ENCODE data around the gene MCEMP1. TPM values are rescaled to one million over a fixed set of nuclear protein-coding genes. Genes with fewer than 3 reads are reported as not detected.

Gene MCEMP1
- total RNA-seq, 4 donors from 2014 or later, result not detected

DNA sequence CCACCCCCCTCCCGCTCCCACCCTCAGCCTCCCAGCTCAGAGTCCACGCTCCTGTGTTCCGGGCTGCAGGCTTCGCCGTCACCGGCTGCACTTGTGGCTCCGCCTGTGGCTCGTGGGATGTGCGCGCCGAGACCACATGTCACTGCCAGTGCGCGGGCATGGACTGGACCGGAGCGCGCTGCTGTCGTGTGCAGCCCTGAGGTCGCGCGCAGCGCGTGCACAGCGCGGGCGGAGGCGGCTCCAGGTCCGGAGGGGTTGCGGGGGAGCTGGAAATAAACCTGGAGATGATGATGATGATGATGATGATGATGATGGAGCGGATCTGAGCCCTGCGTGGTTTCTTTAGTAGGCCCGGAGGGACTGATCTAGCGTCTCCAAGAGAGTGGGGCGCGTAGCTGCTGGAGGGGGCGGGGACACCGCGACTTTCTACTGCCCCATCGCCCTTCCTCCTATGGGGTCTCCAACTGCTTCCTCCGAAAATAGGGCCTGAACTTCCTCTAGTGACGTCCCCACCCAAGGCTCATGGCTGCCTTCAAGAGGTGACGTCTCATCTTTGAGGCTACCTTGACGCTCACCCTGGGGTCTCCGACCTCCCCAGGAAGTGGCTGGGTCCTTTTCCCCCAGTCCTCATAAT, 6.6 kb upstream of the MCEMP1 start:
- TF ChIP-seq, protein P1, sequence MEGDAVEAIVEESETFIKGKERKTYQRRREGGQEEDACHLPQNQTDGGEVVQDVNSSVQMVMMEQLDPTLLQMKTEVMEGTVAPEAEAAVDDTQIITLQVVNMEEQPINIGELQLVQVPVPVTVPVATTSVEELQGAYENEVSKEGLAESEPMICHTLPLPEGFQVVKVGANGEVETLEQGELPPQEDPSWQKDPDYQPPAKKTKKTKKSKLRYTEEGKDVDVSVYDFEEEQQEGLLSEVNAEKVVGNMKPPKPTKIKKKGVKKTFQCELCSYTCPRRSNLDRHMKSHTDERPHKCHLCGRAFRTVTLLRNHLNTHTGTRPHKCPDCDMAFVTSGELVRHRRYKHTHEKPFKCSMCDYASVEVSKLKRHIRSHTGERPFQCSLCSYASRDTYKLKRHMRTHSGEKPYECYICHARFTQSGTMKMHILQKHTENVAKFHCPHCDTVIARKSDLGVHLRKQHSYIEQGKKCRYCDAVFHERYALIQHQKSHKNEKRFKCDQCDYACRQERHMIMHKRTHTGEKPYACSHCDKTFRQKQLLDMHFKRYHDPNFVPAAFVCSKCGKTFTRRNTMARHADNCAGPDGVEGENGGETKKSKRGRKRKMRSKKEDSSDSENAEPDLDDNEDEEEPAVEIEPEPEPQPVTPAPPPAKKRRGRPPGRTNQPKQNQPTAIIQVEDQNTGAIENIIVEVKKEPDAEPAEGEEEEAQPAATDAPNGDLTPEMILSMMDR (IDR thresholded peaks at IDR 0.05), result no peak
- no peak for TF ChIP-seq POLR2A (IDR thresholded peaks at IDR 0.05)
- intact Hi-C loops (cut with DNase I; ENCODE audit: low total_unique reads), result no loop called here
- 2% methylated on average over 25 to 41 of the region's 43 CpGs for WGBS, 2 donors
- no peak overlapping the region for H3K4me3 ChIP-seq (ENCODE audit: low read depth, poor library complexity, severe bottlenecking)
- no peak for DNase-seq (ENCODE audit: low spot score in 2 of 2)

DNA sequence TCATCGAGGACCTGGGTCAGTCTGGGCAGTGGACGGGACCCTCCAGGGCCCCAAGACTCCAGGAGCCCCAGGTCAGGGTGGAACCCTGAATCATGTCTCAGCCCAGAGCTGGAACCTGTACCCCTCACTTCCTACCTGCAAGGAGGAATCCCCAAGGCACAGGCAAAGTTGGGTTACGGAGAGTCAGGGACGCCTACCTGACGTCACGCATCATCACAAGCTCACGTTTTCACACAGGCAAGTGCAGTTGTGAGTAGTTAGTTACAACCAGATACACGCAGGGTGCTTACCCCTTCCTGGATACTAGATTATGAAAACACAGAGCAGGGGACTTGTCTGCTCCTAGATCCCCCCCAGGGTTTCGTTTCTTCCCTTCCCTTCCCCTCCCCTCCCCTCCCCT, 6.1 kb upstream of the MCEMP1 start:
- H3K4me3 ChIP-seq (ENCODE audit: low read depth, poor library complexity, severe bottlenecking), result no peak overlapping the region
- DNase-seq (ENCODE audit: low spot score in 2 of 2), result no peak
- TF ChIP-seq, protein P1 (IDR thresholded peaks at IDR 0.05), result no peak
- no peak for TF ChIP-seq POLR2A (IDR thresholded peaks at IDR 0.05)
- WGBS, 2 donors, result 30 to 32% methylated on average over 8 to 9 of the region's 9 CpGs
- intact Hi-C loops (cut with DNase I; ENCODE audit: low total_unique reads), result no loop called here

DNA sequence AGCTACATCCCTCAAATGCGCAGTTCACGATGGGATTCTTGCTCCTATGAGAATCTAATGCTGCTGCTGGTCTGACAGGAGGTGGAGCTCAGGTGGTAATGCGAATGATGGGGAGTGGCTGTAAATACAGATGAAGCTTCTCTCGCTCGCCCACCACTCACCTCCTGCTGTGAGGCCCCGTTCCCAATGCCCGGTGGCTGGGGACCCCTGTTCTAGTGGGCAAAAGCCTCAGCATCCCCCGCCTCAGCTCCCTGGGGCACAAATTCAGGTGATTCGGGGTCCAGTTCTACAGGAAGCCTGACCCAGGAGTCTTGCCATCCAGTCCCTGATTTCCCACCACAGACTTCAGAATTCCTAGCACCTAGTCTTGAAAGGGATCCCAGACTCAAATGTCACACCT, 4.4 kb upstream of the MCEMP1 start:
- 52 to 58% methylated on average over 9 of the region's 9 CpGs for WGBS, 2 donors

DNA sequence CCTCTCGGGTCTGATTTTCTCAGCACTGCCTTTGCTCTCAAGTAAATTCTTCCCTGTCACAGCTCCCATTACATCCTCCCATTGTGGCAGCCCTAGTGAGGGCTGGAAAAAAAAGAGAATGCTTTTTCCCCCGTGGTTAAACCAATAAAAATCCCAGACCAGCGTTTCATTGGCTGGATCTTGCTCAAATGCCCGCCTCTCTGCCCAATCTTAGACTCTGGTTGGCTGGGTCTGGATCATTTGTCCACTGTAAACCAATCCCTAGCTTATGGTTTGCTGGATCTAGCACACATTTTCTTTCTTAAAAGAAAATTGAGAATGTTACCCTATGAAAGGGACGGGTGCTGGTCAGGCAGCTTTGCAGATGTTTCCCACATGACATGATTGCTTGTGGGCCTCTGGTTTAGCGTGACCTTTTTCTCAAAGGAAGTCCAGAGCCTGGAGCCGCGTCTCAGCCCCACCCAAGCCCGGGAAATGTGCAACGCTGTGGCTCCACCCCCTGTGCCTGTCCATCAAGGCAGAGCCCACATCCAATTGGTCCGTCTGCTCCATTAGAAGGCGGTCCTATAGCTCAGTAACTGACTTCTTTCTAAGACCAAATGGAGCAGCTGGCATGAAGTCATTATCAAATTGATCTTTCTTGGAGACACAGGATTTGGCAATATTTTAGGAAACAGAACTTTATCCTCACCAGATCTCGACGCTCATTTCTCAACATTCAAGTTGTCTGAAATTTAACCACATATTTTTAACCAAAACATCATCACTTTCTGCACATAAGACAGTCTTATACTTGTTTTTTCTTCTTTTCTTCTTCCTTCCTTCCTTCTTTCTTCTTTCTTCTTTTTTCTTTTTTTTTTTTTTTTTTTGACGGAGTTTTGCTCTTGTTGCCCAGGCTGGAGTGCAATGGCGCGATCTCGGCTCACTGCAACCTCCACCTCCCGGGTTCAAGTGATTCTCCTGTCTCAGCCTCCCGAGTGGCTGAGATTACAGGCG, 2.6 kb upstream of the MCEMP1 start:
- DNase-seq (ENCODE audit: low spot score in 2 of 2), result peak; percentile 83 to 94
- TF ChIP-seq, protein P1 (IDR thresholded peaks at IDR 0.05), result no peak
- TF ChIP-seq POLR2A (IDR thresholded peaks at IDR 0.05), result no peak
- intact Hi-C loops (cut with DNase I; ENCODE audit: low total_unique reads), result no loop called here
- 49 to 50% methylated on average over 20 to 21 of the region's 21 CpGs for WGBS, 2 donors
- H3K4me3 ChIP-seq (ENCODE audit: low read depth, poor library complexity, severe bottlenecking), result no peak overlapping the region

More for the DNA sequence above, 4.4 kb upstream of the MCEMP1 start:
- DNase-seq (ENCODE audit: low spot score in 2 of 2), result no peak
- TF ChIP-seq, protein P1 (IDR thresholded peaks at IDR 0.05), result no peak
- no peak for TF ChIP-seq POLR2A (IDR thresholded peaks at IDR 0.05)
- no peak overlapping the region for H3K4me3 ChIP-seq (ENCODE audit: low read depth, poor library complexity, severe bottlenecking)
- intact Hi-C loops (cut with DNase I; ENCODE audit: low total_unique reads), result no loop called here

DNA sequence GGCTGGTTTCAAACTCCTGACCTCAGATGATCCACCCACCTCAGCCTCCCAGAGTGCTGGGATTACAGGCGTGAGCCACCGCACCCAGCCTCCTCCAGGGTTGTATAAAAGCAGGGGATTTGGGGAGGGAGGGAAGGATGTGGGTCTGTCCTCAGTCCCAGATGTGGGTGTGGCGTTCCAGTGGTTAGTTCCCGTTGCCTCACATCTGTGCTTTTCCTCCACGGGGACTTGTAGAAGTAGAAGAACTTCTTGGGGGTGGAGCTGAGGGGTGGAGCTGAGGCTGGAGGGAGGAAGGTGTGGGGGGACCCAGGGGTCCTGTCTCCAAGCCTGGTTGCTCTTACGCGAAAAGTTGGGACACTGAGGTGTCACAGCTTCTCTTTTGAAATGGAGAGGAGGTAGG, 514 bp upstream of the MCEMP1 start:
- H3K4me3 ChIP-seq (ENCODE audit: low read depth, poor library complexity, severe bottlenecking), result no peak overlapping the region
- 33% methylated on average over 7 of the region's 7 CpGs for WGBS, 2 donors
- DNase-seq (ENCODE audit: low spot score in 2 of 2), result peak in 1 of 2 donors; percentile 38
- intact Hi-C loops (cut with DNase I; ENCODE audit: low total_unique reads), result no loop called here
- no peak for TF ChIP-seq POLR2A (IDR thresholded peaks at IDR 0.05)
- TF ChIP-seq, protein P1 (IDR thresholded peaks at IDR 0.05), result no peak

Data from lower leg skin (tissue), 4 donors.